Measurements from ENCODE around the gene ZNF324. TPM values are rescaled to one million over a fixed set of nuclear protein-coding genes. Genes with fewer than 3 reads are reported as not detected.

ZNF324 gene
- total RNA-seq, 2 donors from 2014 or later: 9.9 to 13.2 TPM

GRCh38 chr19:58522709-58523108 is 55.8 kb downstream of the ZNF324 start:
- WGBS, 2 donors: 72 to 87% methylated on average over 3 of the region's 3 CpGs
- Histone ChIP-seq H3K27me3 (no peaks in the 10 kb centered on the region), H3K4me3 (no peak overlapping the region), H3K4me1 (peaks cover 18% of the 10 kb centered on the region), H3K36me3 (replicated peaks in 1 of 2; ENCODE audit: insufficient read depth in 1 of 2, low read depth in 2 of 2) (no peaks in the 10 kb centered on the region), H3K27ac (no peak overlapping the region), H3K9me3 (no peaks in the 10 kb centered on the region)
- DNase-seq (no peak), ATAC-seq (no peak)
- intact Hi-C loops (cut with DNase I): no loop called here
- TF ChIP-seq POLR2A (IDR thresholded peaks at IDR 0.05) (no peak), CTCF (IDR thresholded peaks at IDR 0.05) (no peak)

Small RNA genes lying within 50 kb of the gene (small RNA-seq; reads per million reads assigned to genes)
- gene RN7SL693P (not detected), gene RNU6-1337P (not detected)

Other genes starting within 250 kb of the ZNF324 start
- 10 to 100 TPM in 1 of 2 donors, 1 to 10 TPM in 1; 9.9 to 17.1 TPM for gene ZNF544, start 238.2 kb upstream of the ZNF324 start, total RNA-seq
- 1 to 10 TPM; 3.6 to 4.6 TPM for gene ZNF8, start 188.1 kb upstream of the ZNF324 start, total RNA-seq
- gene ERVK3-1, start 161.7 kb upstream of the ZNF324 start, total RNA-seq: 10 to 100 TPM; 39.6 to 54.2 TPM
- 1 to 10 TPM in 1 of 2 donors, under 1 TPM in 1; 0.99 to 3.1 TPM for gene ZSCAN22, start 140.1 kb upstream of the ZNF324 start, total RNA-seq
- 10 to 100 TPM in 1 of 2 donors, 1 to 10 TPM in 1; 6.2 to 11.5 TPM for gene A1BG, start 113.6 kb upstream of the ZNF324 start, total RNA-seq
- gene ZNF497, start 104.3 kb upstream of the ZNF324 start, total RNA-seq: 1 to 10 TPM; 4.6 to 4.7 TPM
- 10 to 100 TPM in 1 of 2 donors, 1 to 10 TPM in 1; 7.3 to 15.2 TPM for gene ZNF837, start 86.0 kb upstream of the ZNF324 start, total RNA-seq
- 1,000 to 10,000 TPM in 1 of 2 donors, 100 to 1,000 TPM in 1; 577 to 1,133 TPM for gene RPS5, start 79.8 kb upstream of the ZNF324 start, total RNA-seq
- not detected for gene RNF225, start 71.4 kb upstream of the ZNF324 start, total RNA-seq
- gene ZNF584, start 58.4 kb upstream of the ZNF324 start, total RNA-seq: 10 to 100 TPM in 1 of 2 donors, 1 to 10 TPM in 1; 4.9 to 11.5 TPM
- gene ZNF132, start 26.9 kb upstream of the ZNF324 start, total RNA-seq: 1 to 10 TPM; 3.4 to 5.9 TPM
- 1 to 10 TPM; 4.6 to 8.6 TPM for gene ZNF324B, start 15.5 kb upstream of the ZNF324 start, total RNA-seq
- 10 to 100 TPM in 1 of 2 donors, 1 to 10 TPM in 1; 8.2 to 10.4 TPM for gene ZNF446, start 9.3 kb downstream of the ZNF324 start, total RNA-seq
- gene SLC27A5, start 44.9 kb downstream of the ZNF324 start, total RNA-seq: 1 to 10 TPM; 5.4 to 9.9 TPM
- 10 to 100 TPM in 1 of 2 donors, 1 to 10 TPM in 1; 9.9 to 12.9 TPM for gene ZBTB45, start 52.7 kb downstream of the ZNF324 start, total RNA-seq
- gene TRIM28, start 77.0 kb downstream of the ZNF324 start, total RNA-seq: 100 to 1,000 TPM; 244 to 273 TPM
- gene CHMP2A, start 88.0 kb downstream of the ZNF324 start, total RNA-seq: 10 to 100 TPM; 22.7 to 66.4 TPM
- gene UBE2M, start 91.5 kb downstream of the ZNF324 start, total RNA-seq: 10 to 100 TPM; 10.5 to 11.7 TPM
- 10 to 100 TPM; 31.4 to 59.3 TPM for gene MZF1, start 106.3 kb downstream of the ZNF324 start, total RNA-seq

Measured in body of pancreas (tissue), 4 donors.